NCI-H2196 treated with DMSO at 0.1 percent for 48 hours (cell line): ENCODE data around the gene ACP7.
"Not testable (repeated sequence)": the region's sequence is repeated elsewhere in the genome, so short reads cannot be mapped to it uniquely, and the experiment has no call there.

Experiments used
- DNase-seq: peaks from one replicate; lab custom pipeline; 2025; ENCODE audit not compliant: unreplicated experiment; lab: John Stamatoyannopoulos, UW

The ACP7 gene

DNA sequence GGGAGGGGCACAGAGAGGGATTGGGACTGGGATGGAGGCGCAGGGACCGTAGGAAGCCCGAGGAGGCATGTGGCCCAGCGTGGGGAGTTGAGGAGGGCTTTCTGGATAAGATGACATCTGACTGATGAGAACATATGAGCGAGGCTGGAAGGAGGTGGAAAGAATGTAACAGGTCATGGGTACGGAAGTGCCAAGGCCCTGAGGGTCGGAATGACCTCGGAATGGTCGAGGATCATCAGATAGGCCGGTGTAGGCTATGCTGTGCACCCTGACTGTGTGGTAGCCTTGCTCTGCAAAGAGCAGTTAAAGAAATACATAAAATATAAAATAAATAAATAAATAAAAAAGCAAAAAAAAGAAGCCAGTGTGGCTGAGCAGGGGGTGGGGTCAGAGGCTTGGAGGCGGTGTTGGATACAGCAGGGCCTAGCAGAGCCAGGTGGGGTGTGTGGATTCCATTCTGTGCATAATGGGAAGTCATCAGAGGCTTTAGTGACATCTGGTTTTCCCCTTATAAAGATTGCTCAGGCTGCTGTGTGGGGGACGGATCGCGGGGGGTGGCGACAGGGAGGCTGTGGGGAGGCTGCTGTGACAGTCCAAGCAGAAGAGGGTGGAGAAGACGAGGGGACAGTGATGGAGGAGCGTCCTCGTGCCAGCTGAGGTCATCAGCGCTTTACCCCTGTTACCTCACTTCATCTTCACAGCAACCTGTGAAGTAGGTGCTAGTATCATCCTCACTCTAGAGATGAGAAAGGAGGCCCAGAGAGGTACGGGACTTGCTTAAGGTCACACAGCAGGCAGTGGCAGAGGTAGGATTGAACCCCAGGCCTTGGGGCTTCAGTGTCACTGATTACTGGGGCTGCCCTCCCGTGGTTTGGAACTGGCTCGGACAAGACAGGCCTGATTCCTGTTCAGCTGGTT, 46.4 kb downstream of the ACP7 start:
- no peak for DNase-seq

DNA sequence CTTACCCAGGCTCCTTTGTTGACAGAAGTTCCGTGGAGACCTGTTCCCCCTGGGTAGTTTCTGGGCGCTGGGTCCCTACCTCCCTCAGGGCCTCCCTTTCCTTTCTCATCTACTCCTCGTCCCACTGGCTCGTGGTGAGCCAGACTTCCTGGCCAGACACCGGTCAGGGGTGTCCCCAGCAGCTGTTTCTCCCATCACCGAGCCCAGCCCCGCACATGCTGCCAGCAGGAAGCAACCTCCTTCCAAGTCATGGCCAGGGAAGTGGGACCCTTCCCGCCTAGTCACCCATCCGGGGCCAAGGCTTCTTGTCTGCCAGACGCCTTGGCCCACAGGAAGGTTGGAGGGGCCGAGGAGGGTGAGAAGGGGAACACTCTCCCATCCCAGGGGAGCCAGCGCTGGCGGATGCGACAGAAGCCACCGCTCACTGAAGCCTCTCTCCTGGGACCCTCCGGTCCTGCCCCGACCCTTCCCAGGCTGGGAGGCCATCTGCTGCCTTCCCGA, 47.1 kb downstream of the ACP7 start:
- DNase-seq = no peak

DNA sequence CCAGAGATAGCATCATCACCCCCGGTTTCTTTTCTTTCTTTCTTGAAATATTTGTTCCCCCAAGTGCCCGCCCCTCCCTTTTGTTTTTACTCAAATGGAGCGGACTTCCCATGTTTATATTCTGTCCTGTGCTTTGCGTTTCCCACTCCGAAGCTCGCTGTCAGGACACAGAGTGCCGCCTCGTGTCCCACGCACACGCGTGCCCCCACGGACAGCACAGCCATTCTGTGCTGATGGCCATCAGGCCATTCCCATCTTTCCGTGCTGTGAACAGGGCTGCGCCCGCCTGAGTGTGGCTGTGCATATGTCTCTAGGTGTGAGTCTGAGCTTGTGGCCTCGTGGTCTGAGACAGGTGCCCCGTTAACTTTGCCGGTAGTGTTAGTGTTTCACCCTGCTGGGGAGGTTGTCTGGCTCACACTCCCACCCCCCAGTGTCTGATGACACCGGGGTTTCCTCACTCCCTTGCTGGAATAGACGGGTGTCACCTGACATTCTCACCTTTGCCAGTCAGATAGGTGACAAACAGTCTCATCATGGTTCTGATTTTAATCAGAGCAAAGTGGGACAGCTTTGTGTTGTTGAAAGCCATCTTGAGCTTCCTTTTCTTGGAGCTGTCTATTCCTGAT, 48.3 kb downstream of the ACP7 start:
- no peak for DNase-seq

DNA sequence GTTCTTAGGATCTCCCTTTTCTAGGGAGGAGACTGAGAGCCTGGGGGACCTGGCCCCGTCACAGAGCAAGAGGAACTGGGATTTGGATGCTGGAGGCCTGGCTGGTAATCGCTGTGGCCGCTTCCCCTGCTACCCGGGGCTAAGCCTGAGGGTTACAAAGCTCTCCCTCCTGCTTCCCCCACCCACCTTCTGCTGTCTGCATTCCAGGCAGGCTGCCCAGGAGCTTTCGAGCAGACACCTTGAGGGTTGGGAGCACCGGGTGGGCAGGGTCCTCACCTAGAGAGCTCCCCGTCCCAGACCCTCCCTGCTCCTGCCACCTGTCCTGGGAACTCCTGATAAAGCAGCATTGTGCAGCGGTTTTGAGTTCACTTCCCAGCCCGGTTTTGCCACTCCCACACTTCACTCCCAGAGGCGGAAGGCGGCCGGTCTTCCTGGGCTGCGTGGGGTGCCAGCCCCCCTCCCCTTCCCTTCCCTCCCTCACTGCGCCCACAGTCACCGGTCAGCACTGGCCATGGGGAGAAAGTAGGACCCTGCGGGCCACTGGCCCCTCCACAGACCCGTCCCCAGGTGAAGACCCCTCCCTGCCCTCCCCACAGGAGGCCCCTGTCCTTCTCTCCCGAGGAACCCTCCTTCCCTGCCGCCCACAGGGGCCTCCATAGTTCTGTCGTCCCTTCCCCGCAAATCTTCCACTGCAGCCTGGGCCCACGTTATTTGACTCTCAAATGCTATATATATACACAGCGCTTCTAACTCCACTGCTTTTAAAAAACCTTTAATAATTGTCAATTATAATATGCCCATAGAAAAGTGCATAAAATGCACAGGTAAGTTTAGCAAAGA, 49.5 kb downstream of the ACP7 start:
- no peak for DNase-seq

DNA sequence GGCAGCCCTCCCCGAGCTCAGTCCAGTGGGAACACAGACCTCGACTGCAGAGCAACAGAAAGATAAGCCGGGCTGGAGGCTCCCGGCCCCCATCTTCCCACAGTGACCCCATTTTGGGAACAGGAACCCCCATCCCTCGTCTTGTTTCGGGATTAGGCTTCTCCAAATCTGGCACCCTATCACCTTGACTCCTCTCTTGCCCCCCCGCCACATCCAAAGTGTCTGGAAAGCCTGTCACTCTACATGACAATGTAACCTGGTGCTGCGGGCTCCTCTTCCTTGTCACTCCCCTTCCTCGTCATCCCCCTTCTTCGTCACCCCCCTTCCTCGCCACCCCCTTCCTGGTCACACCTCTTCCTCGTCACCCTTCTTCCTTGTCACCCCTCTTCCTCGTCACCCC, 51.5 kb downstream of the ACP7 start:
- DNase-seq = no peak

DNA sequence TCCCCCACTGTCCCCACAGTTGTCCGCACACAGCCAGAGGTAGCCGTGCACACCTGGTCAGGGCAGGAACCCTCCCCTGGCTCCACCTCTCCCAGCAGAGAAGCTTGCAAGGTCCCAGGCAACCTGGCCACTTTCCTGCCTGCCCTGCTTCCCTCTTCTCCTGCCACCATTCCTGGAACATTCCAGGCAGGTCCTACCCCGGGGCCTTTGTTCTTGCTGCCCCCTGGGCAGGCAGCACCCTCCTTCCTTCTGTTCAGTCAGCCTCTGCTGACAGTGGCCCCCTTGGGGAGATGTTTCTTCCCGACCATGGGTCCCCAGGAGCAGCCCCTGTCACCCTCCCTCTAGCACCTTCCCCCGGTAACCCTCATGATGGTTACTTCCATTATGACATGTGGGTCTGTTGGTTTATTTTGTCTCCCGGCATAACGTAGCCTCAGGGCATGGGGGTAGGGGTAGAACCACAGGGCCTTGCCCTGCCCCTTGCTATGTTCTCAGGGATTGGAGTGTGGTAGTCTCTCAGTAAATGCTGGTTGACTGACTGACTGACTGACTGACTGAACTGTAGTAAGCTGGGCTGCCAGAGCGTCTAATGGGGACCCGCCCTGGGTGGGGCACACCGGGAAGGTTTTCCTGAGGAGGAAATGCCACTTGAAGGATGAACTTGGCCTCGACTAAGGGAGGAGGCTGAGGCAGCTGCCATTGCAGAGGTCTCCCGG, 52.2 kb downstream of the ACP7 start:
- no peak for DNase-seq

DNA sequence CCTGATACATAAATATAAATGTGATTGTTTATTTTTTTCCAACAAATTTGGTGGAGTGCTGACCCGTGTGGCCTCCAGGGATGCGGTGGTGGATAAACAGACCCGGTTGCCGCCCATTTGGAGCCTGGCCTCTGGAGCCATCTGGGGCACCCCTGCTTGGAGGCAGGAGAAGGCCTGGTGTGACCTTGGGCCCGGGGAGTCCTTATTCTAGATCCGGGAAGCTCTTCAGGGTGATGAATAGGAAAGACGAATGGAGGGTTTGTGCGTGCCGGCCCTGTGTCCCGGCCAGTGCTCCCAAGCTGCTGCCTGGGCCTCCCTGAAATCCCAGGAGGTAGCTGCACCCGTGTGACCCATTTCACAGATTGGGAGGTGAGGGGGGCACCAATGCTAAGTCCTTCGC, 53.0 kb downstream of the ACP7 start:
- DNase-seq = no peak

DNA sequence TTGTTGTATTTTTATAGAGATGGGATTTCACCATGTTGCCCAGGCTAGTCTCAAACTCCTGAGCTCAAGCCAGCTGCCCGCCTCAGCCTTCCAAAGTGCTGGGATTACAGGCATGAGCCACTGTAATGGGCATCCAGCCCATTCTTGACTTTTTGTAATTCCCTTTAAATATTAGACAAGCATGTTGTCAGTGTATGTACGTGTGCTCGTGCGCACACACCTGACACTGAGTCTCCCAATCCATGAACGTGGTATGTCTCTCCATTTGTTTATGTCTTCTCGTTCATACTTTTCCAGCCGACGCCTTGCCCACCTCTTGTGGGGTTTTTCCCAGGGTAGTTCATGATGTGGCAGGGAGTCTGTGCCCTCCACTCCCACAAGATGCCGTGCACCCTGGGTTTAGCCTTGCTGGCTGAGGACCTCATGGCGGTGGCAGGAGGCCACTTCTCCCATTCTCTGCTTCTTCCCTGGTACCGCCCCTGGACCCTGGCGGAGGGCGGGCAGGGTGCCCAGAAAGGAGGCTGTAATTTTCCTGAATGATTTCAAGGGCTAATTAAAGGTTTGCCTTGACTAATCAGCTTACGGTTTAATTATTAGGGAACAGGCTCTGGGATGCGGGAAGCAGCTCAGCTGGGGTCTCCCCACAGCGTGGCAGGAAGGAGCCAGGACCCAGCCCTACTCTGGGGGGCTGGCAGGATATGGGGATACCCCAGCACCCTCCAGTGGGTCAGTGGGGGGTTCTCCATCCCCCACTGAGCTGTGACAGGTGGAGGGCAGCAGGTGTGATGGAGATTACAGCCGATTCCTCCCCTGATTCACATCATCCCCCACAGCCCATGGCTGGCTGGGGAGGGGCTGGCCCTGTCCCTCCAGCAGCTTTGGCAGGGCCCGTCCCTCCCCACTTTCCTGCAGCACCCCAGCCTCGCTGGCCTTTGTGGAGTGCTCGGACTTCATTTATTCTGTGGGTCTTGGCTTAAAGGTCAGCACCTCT, 54.3 kb downstream of the ACP7 start:
- no peak for DNase-seq

DNA sequence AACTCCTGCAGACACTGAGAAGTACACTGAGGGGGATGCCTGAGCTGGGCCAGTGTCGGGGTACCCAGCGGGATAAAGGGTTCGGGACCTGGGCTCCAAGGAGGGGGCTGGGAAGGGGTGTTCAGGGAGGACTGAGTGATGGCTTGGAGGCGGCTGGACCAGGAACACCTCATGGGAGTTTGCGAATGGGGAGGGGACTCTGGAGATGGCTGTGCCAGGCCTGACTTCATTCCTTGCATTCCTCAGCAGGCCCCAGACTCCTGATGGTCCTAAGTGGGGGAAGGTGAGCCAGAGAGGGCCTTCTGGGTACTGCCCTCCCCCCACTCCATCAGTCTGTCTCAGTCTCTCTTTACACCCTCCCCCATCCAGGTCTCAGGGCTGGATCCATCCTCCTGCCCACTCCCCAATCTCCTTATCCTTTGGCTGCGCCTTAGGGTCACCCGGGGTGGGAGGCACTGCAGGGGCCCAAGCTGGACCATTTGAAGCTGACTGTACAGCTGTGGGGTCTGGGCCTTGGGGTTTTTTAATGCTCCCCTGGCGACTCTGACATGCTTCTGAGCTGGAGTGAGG, 55.2 kb downstream of the ACP7 start:
- no peak for DNase-seq

DNA sequence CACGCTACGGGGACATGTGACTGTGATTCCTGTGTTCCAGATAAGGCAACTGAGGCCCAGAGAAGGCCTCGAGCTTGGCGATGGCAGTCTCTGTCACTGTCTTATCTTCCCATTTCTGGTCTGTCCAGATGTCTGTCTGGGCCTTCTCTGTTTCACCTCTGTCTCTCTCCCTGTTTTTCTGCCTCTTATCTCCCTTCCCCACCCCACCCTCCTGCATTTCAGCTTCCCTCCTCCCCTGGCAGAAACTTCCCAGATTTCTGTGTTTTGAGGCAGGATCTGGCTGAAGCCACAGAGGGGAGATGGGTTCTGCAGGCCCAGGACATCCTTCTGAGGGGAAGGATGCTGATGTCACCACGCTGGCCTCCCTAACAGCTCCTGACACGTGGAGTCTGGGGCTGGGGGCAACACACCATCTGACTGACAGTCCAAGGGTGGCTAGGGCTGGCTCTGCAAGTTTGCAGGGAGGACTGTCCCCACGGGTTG, 55.8 kb downstream of the ACP7 start:
- no peak for DNase-seq

DNA sequence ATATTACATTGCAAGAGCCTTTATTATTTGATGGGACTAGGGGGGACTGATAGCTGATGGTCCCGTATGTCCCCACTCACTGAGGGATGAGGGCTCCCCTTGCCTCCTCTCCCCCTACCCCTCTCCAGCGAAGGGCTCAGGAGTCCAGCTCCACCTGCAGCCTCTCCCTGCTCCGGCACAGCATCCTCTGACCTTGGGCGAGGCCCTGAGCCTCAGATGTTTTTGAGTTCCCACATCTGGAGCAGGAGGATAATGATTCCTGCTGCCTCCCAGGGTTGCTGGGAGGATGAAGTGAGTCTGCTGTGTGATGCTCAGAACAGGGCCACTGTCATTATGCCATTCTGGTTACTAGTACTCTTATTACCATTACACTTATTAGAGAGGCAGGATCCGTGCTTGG, 56.4 kb downstream of the ACP7 start:
- no peak for DNase-seq

DNA sequence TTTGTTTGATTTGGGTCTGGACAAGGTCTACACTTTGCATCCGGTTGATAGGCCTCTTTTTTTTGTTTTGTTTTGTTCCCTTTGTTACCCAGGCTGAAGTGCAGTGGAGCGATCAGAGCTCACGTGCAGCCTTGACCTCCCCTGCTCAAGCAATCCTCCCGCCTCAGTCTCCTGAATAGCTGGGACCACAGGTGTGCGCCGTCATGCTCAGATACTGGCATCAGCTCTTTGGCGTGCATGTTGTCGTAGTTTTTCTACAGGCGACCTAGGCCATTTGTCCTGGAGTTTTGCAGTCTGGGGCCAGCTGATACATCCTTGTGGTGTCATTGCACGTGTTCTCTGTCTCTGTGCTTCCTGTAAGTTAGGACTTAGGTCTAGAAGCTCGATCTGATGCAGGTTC, 57.8 kb downstream of the ACP7 start:
- DNase-seq = no peak

DNA sequence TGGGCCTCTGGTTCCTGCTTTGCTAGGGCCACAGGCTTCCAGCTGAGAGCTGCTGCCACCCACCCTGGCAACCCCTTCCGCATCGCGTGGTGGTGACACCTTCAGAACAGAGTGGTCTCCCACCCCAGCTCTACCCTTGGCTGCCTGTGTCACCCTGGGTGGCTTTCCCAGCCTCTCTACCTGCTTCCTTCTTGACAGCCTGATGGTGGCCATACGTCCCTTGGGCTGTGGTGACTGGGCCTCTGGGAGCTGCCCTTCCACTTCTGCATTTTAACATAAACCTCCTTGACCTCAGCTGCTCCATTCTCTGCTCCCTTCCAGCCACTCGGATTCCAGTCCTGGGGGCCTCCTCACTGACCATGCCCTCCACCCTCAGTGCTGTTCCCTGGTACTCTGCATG, 58.5 kb downstream of the ACP7 start:
- DNase-seq = no peak

DNA sequence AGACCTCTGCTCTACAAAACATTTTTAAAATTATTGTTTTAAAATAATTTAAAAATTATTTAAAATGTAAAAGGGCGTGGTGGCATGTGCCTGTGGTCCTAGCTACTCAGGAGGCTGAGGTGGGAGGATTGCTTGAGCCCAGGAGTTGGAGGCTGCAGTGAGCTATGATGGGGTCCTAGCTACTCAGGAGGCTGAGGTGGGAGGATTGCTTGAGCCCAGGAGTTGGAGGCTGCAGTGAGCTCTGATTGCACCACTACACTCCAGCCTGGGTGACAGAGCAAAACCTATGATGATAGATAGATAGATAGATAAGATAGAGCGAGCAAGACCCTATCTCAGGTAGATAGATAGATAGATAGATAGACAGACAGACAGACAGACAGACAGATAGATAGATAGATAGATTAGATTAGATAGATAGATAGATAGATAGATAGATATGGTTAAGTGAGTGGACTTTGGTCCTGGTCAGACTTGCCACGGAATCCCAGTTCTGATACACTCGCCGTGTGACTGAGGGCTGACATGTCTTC, 59.7 kb downstream of the ACP7 start:
- DNase-seq = not testable (repeated sequence)

DNA sequence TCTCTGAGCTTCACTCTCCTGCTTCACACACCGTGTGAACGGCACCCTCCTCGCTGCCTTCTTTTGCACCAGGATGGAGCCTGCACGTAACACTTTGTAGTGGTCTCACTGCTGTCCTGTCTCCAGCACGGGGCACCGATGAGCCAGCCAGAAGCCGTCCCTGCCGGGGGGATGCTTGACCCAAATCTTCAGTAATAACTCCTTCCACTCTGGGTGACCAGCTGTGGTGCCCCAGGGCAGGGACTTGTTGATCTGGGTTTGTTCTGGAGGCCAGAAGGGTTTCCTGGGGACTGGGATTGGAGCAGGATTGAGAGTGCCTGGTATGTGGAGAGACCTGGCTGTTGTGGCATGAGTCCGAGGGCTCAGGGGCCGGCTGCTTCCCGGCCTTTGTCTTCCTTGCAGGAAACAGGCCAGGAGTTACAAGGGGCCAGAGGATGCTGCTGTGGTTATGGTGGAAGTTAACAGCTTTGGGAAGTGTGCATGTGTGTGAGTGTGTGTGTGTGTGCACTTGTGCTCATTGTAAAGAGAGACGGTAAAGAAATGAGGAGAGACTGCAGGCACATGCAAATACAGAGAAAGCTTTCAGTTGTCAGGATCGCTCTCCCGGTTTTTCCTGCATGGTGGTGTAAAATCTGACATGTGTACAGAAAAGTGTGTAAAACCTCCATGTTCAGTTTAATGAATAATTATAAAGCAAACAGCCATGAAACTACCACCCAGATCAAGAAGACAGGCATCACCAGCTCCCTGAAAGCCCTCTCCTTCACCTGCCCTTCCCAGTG, 60.3 kb downstream of the ACP7 start:
- DNase-seq = no peak

DNA sequence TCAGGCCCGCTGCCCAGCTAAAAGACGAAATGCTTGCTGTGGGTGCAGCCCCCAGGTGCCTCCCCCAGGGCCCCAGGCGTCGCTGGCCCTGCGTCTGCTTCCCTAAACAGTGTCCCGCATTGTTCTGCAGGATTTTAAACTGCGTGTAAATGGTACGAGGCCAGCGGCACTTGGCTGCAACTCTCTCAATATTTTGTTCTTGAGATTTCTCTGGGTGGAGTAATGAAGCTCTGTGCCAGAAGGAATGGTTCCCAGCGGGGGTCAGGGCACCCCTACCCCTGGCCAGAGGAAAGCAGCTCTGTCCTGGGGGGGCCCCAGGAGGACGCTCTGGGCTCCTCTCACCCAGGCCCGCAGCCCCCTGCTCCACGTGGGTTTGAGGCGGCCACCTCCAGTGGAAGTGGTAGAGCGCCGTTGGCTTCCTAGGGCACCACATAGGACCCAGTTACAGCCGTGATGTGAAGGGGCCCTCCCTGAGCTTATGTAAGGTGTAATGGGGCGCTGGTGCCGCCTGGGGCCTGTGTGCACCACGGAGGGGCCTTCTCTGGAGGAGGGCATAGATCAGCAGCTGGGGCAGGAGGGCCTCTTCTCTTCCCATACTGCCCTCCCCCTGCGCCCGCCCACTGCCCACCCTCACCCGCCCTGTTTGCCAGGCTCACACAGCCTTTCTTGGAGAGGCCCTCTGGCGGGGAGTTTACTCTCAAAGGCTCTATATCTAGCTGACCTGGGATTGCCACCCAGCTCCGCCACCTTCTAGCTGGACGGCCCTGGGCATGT, 61.2 kb downstream of the ACP7 start:
- no peak for DNase-seq

DNA sequence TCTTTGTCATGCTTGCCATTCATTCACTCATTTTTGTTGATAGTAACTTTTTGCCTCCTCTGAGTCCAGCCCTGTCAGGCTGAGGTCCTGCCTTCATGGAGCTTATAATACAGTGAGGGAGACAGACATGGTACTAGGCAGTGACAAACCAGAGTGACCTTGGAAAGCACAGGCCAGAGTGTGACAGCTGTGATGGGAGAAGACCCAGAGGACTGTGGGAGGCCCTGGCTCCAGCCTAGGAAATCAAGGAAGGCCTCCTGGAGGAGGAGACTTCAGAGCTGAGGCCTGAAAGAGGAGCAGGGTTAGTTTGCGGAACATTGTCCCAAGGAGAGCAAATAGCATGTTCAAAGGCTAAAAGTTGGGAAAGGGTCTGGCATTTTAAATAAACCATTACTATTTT, 61.9 kb downstream of the ACP7 start:
- no peak for DNase-seq
